Left colon (tissue), 2 donors: ENCODE data around the gene ZFP36L1. TPM values are rescaled to one million over a fixed set of nuclear protein-coding genes. Genes with fewer than 3 reads are reported as not detected.

Source experiments
- ATAC-seq: fragments of 200-7000 bp; cut with Tn5 transposase; one replicate; pipeline ENCODE4 v1.9.1; 2020; ENCODE audit warnings: mild to moderate bottlenecking, moderate library complexity
- DNase-seq, 2 donors: peaks; one replicate each; pipeline ENCODE4 v3.0.0-alpha.2; 2020
- intact Hi-C, 2 donors: fragments of 100-400 bp; cut with DNase I in 1 of 2; cut with micrococcal nuclease in 1 of 2; formaldehyde crosslinking; loops; one replicate each; pipeline versions ENCODE4 v1.11.2 to v1.14.0; 2022; cut with DNase I, micrococcal nuclease
- total RNA-seq, 2 donors: library from RNA; stranded (reverse); fragmentation: NEBNext Ultra II Directional; extraction: Animal tissue kit (Norgen Biotek cat#: 25700); gene quantifications; one replicate each; pipeline ENCODE4 v1.2.1, GENCODE V29; 2021
- donor health status: DM: no; HTN: no; CAD: no.
- donor health status: DM: yes; HTN: yes; CAD: no.

Gene ZFP36L1
- total RNA-seq, 2 donors from 2014 or later: 79.2 to 127 TPM

- intact Hi-C loops: no loop called here
- no peak for ATAC-seq
Measured at GRCh38 chr14:68756734-68757133, 36.1 kb downstream of the ZFP36L1 start.

DNA sequence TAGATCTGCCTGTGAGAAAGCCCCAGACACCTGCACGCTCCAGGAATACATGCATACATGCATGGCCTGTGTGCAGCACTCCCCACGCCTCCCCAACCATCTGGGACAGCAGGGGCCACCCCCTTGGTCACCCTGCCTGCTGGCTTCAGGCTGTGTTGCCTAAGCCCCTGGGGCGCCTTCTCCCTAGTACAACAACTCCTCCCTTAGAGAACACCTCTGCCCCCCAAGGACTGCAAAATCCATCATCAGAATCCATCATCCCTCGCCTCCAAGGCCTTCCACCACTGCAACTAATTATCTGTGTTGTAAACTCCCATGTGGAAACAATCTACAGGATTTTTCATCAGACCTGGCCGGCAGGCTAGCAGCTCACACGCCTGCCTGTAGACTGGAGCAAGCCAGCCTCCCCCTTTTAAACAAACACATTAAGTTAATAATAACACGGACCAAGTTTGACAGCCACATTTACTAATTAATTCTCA, 36.8 kb downstream of the ZFP36L1 start:
- ATAC-seq: no peak
- intact Hi-C loops: no loop called here
- no peak for DNase-seq

More at GRCh38 chr14:68756734-68757133, 36.1 kb downstream of the ZFP36L1 start:
- no peak for DNase-seq

GRCh38 chr14:68755016-68755353, 37.9 kb downstream of the ZFP36L1 start:
- DNase-seq: no peak
- intact Hi-C loops: no loop called here
- ATAC-seq: no peak

DNA sequence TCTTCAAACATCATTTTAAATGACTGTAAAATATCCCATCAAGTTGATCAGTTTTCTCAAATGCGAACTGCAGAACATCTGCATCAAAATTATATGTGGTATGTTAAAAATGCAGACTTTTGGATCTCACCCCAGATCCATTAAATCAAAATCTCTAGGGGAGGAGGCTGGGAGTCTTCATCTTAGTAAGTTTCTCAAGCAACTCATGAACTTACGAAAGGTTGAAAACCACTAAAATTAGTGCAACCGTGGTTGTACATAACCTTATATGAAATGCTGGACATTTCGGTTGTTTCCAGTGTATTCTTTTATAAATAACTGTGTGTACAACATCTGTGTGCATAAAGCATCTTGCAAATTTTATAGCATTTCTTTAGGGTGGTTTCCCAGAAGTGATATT, 39.2 kb downstream of the ZFP36L1 start:
- no peak for DNase-seq
- ATAC-seq: no peak
- intact Hi-C loops: no loop called here

GRCh38 chr14:68752271-68753006, 40.4 kb downstream of the ZFP36L1 start:
- DNase-seq: no peak
- no peak for ATAC-seq
- intact Hi-C loops: no loop called here

GRCh38 chr14:68749487-68750475, 43.1 kb downstream of the ZFP36L1 start:
- ATAC-seq (no peak), DNase-seq (no peak)
- intact Hi-C loops: no loop called here

DNA sequence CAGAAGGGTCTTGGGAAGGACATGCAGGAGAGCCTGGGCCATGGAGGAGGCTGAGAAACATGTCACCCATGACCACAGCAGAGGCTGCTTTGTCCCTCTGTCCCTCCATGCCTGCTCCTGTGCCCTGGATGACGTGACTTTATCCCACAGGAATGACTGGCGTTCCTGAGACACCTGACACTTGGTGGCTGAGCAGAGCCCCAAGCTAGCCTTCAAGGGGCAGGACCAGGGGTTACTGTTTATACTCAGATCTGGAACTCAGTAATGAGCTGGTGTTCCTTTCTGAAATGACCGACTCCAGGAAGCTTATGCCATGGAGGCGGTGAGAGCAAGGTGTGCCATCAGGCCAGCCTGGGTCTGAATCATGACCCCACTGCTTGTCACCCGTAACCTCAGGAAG, 44.2 kb downstream of the ZFP36L1 start:
- DNase-seq (no peak), ATAC-seq (no peak)
- intact Hi-C loops: no loop called here

GRCh38 chr14:68748260-68748659, 44.6 kb downstream of the ZFP36L1 start:
- no peak for DNase-seq
- no peak for ATAC-seq
- intact Hi-C loops: no loop called here

DNA sequence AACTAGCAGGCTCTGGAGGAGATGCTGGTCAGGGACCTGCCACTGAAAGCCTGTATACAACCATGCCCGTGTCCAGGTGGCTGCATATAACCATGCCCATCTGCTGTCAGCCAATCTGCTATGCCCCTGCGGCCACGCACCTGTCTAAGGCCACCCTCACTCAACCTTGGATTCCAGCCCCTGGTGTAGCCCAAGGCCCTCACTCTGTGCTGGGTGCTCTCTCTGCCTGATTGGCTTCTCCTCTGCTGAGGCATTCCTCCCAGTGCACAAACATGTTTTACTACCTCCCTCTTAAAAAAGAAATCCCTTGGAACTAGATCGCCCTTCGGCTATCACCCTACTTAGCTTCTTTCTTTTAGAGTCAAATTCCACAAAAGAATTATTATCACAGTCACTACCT, 45.5 kb downstream of the ZFP36L1 start:
- DNase-seq: no peak
- intact Hi-C loops: no loop called here
- ATAC-seq: no peak

- intact Hi-C loops: no loop called here
- no peak for ATAC-seq
- DNase-seq: no peak
Measured at GRCh38 chr14:68744613-68745012, 48.3 kb downstream of the ZFP36L1 start.

DNA sequence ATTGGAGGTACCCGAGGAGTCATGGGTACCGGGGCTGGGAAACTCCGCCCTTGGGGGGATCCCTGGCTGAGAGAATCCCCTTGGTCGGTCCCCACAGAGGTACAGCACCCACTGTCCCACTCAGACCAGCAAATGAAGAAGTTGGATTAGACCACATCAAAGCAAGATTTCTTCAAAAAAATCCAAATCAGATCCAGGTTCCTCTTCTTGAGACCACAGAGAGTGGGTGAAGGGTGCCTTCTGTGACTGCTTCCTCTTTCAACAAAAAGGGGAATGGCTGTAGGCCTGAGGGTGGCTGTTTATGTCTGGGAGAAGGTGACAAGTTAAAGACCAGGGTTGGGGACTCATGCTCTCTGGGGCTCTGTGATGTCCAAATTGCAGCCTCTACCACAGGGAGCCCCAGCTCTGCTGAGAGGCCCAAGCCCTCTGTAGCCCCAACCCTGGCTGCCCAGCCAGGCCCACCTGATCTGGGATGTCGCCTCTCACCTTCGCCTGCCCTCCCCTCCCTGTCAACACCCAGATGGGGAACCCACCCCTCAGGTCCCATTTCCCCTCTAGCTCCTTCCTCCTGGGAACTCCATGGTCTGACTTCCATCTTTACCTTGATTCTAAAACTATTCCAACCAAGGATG, 50.9 kb downstream of the ZFP36L1 start:
- ATAC-seq (no peak), DNase-seq (no peak)
- intact Hi-C loops: no loop called here

DNA sequence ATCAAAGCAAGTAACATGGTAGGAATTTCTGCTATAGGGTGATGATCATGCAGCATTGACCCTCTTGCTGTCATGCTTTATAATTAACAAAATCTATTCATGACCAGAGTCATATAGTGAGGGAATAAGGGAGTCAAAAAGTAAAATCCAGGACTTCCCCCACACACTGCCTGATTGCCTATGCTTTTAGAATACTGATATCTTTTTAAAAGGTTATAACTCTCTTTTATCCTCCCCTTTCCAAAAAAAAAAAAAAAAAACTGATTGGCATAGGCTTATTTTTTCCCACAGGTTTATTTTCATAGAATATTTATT, 51.4 kb downstream of the ZFP36L1 start:
- intact Hi-C loops: no loop called here
- no peak for ATAC-seq
- no peak for DNase-seq

DNA sequence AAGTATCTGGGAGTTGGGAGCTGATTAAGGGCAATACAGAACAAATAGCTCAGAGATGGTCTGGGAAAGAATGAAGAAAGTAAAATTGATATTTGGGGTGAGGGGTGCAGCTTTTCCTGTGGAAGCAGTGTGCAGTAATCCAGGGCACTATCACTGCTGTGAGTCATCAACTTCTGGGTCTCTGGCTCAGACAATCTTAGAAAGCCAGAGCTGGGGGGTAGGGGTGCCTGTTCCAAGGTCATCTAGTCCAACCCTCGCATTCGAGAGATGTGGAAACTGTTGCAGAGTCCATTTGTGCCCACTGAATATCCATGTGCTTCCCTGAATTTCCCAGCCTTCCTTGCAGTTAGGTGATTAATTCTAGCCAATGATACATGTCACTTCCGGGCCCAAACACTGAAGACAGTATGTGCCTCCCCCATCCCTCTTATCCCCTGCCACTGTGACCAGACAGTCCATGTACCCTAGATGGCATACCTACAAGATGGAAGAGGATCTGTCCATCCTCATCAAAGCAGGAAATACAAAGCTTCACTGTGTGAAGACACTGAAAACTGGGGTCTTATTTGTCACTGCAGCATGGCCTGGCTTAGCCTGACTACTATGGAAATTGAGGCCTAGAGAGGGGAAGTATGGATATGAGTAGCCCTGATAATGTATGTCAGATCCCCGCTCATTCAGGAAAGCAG, 51.9 kb downstream of the ZFP36L1 start:
- DNase-seq: no peak
- intact Hi-C loops: no loop called here

GRCh38 chr14:68739701-68740100, 53.2 kb downstream of the ZFP36L1 start:
- ATAC-seq: no peak
- intact Hi-C loops: no loop called here
- DNase-seq: no peak

More for the DNA sequence above, 51.9 kb downstream of the ZFP36L1 start:
- ATAC-seq: no peak

DNA sequence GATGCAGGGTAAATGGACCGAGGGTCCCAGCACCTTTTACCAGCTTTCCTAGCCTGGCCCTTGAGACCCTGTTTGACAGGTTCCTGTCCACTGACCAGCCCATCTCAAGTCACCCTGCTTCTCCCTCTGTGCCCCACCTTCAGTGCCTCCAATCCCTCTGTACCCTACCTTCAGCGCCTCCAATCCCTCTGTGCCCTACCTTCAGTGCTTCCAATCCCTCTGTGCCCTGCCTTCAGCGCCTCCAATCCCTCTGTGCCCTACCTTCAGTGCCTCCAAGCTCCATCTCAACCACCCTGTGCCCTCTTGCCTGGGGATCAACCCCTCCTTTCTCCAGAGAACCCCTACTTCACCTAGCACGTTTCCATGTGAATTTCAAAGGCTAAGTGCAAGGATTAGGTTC, 54.3 kb downstream of the ZFP36L1 start:
- intact Hi-C loops: no loop called here
- no peak for ATAC-seq
- DNase-seq: no peak
